ENCODE measurements around the gene SIVA1.

DNA sequence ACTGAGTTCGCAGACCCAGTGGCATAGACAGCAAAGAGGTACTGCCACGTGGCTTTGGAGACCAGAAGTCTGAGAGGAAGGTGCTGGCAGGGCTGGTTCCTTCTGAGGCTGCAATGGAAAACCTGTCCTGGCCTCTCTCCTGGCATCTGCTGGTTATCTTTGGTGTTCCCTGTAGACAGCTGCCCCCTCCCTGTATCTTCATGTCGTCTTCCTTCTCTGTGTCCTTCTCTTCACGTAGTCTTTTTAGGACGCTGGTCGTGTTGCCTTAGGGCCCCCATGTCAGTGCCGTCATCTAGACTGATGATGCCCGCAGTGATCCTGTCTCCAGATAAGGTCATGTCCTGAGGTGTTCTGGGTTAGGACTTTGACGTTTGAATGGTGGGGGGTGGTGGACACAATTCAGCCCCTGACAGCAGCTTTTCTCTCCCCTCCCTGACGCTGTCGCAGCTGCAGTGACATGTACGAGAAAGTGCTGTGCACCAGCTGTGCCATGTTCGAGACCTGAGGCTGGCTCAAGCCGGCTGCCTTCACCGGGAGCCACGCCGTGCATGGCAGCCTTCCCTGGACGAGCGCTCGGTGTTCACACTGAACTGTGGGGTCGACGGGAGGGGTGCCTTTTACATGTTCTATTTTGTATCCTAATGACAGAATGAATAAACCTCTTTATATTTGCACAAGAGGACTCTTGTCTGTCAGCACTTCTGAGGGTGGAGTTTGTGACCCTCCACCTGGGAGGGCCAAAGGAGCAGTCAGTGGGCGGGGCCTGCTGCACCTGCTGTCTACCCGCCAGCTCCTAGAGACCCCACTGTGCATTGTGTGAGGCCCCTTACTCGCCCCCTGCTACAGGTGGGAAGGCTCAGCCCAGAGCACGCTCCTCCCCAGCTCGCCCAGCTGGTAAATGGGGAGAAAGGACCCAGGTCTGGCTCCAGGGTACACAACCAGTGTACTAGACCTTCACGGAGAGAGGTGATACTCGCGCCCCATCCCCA, 6.3 kb downstream of the SIVA1 start:
- TF ChIP-seq, protein P1, sequence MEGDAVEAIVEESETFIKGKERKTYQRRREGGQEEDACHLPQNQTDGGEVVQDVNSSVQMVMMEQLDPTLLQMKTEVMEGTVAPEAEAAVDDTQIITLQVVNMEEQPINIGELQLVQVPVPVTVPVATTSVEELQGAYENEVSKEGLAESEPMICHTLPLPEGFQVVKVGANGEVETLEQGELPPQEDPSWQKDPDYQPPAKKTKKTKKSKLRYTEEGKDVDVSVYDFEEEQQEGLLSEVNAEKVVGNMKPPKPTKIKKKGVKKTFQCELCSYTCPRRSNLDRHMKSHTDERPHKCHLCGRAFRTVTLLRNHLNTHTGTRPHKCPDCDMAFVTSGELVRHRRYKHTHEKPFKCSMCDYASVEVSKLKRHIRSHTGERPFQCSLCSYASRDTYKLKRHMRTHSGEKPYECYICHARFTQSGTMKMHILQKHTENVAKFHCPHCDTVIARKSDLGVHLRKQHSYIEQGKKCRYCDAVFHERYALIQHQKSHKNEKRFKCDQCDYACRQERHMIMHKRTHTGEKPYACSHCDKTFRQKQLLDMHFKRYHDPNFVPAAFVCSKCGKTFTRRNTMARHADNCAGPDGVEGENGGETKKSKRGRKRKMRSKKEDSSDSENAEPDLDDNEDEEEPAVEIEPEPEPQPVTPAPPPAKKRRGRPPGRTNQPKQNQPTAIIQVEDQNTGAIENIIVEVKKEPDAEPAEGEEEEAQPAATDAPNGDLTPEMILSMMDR (IDR thresholded peaks at IDR 0.05 in 4 of 5, conservative IDR thresholded peaks at IDR 0.05 in 1 of 5) = no peak
- no peak for TF ChIP-seq POLR2A (IDR thresholded peaks at IDR 0.05)
